ENCODE measurements around the gene FAM3D. TPM values are rescaled to one million over a fixed set of nuclear protein-coding genes. Genes with fewer than 3 reads are reported as not detected.
"Not testable (repeated sequence)": the region's sequence is repeated elsewhere in the genome, so short reads cannot be mapped to it uniquely, and the experiment has no call there.

Gene FAM3D
- total RNA-seq, 1 donor from 2014 or later: 1.8 TPM

- peak; percentile 2 for DNase-seq
These were observed 16.5 kb upstream of the FAM3D start for GRCh38 chr3:58683001-58683458.

GRCh38 chr3:58681863-58682262 is 15.3 kb upstream of the FAM3D start:
- DNase-seq: no peak

- DNase-seq: no peak
These were observed 14.4 kb upstream of the FAM3D start for GRCh38 chr3:58680879-58681525.

GRCh38 chr3:58679974-58680666 is 13.5 kb upstream of the FAM3D start:
- DNase-seq: no peak

- DNase-seq: peak; percentile 37
These were observed 12.9 kb upstream of the FAM3D start for GRCh38 chr3:58679446-58679845.

GRCh38 chr3:58678177-58678970 is 11.8 kb upstream of the FAM3D start:
- DNase-seq: not testable (repeated sequence)

- no peak for DNase-seq
These were observed 6.3 kb upstream of the FAM3D start for GRCh38 chr3:58672880-58673279.

GRCh38 chr3:58672451-58672850 is 5.9 kb upstream of the FAM3D start:
- DNase-seq: no peak

GRCh38 chr3:58670506-58671135 is 4.0 kb upstream of the FAM3D start:
- no peak for DNase-seq

GRCh38 chr3:58668247-58668646 is 1.7 kb upstream of the FAM3D start:
- no peak for DNase-seq

- no peak for DNase-seq
These were observed 1.1 kb upstream of the FAM3D start for GRCh38 chr3:58667704-58668103.

- no peak for DNase-seq
These were observed 655 bp upstream of the FAM3D start for GRCh38 chr3:58667229-58667628.

GRCh38 chr3:58665405-58665804 is 1.2 kb downstream of the FAM3D start:
- DNase-seq: no peak

- DNase-seq: no peak
These were observed 2.0 kb downstream of the FAM3D start for GRCh38 chr3:58664611-58665010.

GRCh38 chr3:58661836-58662420 is 4.6 kb downstream of the FAM3D start:
- no peak for DNase-seq

- no peak for DNase-seq
These were observed 5.6 kb downstream of the FAM3D start for GRCh38 chr3:58660998-58661397.

- no peak for DNase-seq
These were observed 7.4 kb downstream of the FAM3D start for GRCh38 chr3:58659051-58659675.

- no peak for DNase-seq
These were observed 8.1 kb downstream of the FAM3D start for GRCh38 chr3:58658508-58658907.

GRCh38 chr3:58657571-58658141 is 8.9 kb downstream of the FAM3D start:
- no peak for DNase-seq

- no peak for DNase-seq
These were observed 9.5 kb downstream of the FAM3D start for GRCh38 chr3:58657036-58657520.

GRCh38 chr3:58656631-58657030 is 9.9 kb downstream of the FAM3D start:
- no peak for DNase-seq
